Right renal cortex interstitium (tissue), 3 donors: Measurements from ENCODE around the gene ATP11A. TPM values are rescaled to one million over a fixed set of nuclear protein-coding genes. Genes with fewer than 3 reads are reported as not detected.

Experiments used
- DNase-seq, 3 donors: peaks; one replicate each; pipeline ENCODE4 v3.0.0-alpha.2; 2013; ENCODE audit warnings: low read depth in 3 of 3, low spot score in 2 of 3
- polyA plus RNA-seq, 3 donors: library from polyadenylated mRNA; unstranded; fragments of 120-200 nt; gene quantifications; one replicate each; pipeline ENCODE4 v1.2.1, GENCODE V29; 2013; ENCODE audit not compliant: insufficient read length in 3 of 3

Gene ATP11A
- polyA plus RNA-seq, 3 donors: 34.8 to 39.4 (median 37.3) TPM

- DNase-seq: no peak
Measured at GRCh38 chr13:112911883-112912282, 222.0 kb downstream of the ATP11A start.

- no peak for DNase-seq
Measured at GRCh38 chr13:112912726-112913440, 223.0 kb downstream of the ATP11A start.

- no peak for DNase-seq
Measured at GRCh38 chr13:112916296-112916695, 226.5 kb downstream of the ATP11A start.

GRCh38 chr13:112917056-112917664, 227.3 kb downstream of the ATP11A start:
- DNase-seq: no peak

GRCh38 chr13:112917737-112918136, 227.9 kb downstream of the ATP11A start:
- no peak for DNase-seq

- DNase-seq: no peak
Measured at GRCh38 chr13:112918266-112918665, 228.4 kb downstream of the ATP11A start.

- no peak for DNase-seq
Measured at GRCh38 chr13:112918746-112919145, 228.9 kb downstream of the ATP11A start.

- no peak for DNase-seq
Measured at GRCh38 chr13:112923962-112924361, 234.1 kb downstream of the ATP11A start.

- DNase-seq: no peak
Measured at GRCh38 chr13:112924365-112924764, 234.5 kb downstream of the ATP11A start.

GRCh38 chr13:112926003-112926402, 236.2 kb downstream of the ATP11A start:
- DNase-seq: no peak

GRCh38 chr13:112926993-112927392, 237.2 kb downstream of the ATP11A start:
- DNase-seq: no peak

GRCh38 chr13:112928020-112928971, 238.5 kb downstream of the ATP11A start:
- no peak for DNase-seq

- DNase-seq: no peak
Measured at GRCh38 chr13:112928972-112929782, 239.3 kb downstream of the ATP11A start.

GRCh38 chr13:112929783-112930055, 239.9 kb downstream of the ATP11A start:
- no peak for DNase-seq

GRCh38 chr13:112930192-112930591, 240.4 kb downstream of the ATP11A start:
- DNase-seq: no peak

GRCh38 chr13:112931028-112931934, 241.4 kb downstream of the ATP11A start:
- peak in 1 of 3 donors; percentile 59 for DNase-seq

- no peak for DNase-seq
Measured at GRCh38 chr13:112932971-112933370, 243.1 kb downstream of the ATP11A start.

GRCh38 chr13:112933649-112934048, 243.8 kb downstream of the ATP11A start:
- no peak for DNase-seq

- no peak for DNase-seq
Measured at GRCh38 chr13:112934078-112934477, 244.2 kb downstream of the ATP11A start.
